Motor neuron (in vitro differentiated cells): Measurements from ENCODE around the gene ASCC2. TPM values are rescaled to one million over a fixed set of nuclear protein-coding genes. Genes with fewer than 3 reads are reported as not detected.

Experiments used
- ATAC-seq, 8 experiments: fragments of 200-7000 bp; cut with Tn5 transposase; replicated peaks in 6 of 8; 2 replicates each; pipeline ENCODE4 v1.8.0; 2021; ENCODE audit warnings: mild to moderate bottlenecking in 8 of 8, moderate library complexity in 8 of 8
- H3K27ac ChIP-seq, 2 donors: fragments of 250-450 bp; sonication (Bioruptor Pico); 2 replicates each; pipeline ENCODE4 v1.9.0; 2021; ENCODE audit warnings: antibody characterized with exemption in 2 of 2, mild to moderate bottlenecking in 2 of 2, moderate library complexity in 1 of 2
- H3K4me1 ChIP-seq, 2 donors: fragments of 250-450 bp; sonication (Bioruptor Pico); replicated peaks in 1 of 2; 2 replicates each; pipeline ENCODE4 v1.6.1; 2021; ENCODE audit warnings: antibody characterized with exemption in 2 of 2, mild to moderate bottlenecking in 2 of 2, moderate library complexity in 1 of 2
- H3K4me3 ChIP-seq, 5 donors: fragments of 250-450 bp; sonication (Bioruptor Pico); 2 replicates each; pipeline ENCODE4 v1.9.0; 2021; ENCODE audit warnings: antibody characterized with exemption in 5 of 5, mild to moderate bottlenecking in 5 of 5, moderate library complexity in 4 of 5
- WGBS, 10 experiments: fragments of 450-650 bp; shearing (Covaris generic); methylation state at CpG; one replicate each; pipeline ENCODE4 v1.0.0; 2022; 5-methylcytosine and 5-hydroxymethylcytosine counted together
- in situ Hi-C, 9 experiments: fragments of 400-800 bp; cut with MboI; loops; one replicate each; pipeline ENCODE4 v1.15.0; 2021; ENCODE audit warnings: low sequenced_read_pairs in 9 of 9, low pct_unique_long_range_greater_than_20kb in 2 of 9; ENCODE audit not compliant: unreplicated experiment in 9 of 9
- total RNA-seq, 8 experiments: library from RNA; unstranded; fragments of 300-600 nt; gene quantifications; 2 replicates each; pipeline versions ENCODE4 v1.2.3 to v1.2.4, GENCODE V29; 2022

ASCC2 gene, protein sequence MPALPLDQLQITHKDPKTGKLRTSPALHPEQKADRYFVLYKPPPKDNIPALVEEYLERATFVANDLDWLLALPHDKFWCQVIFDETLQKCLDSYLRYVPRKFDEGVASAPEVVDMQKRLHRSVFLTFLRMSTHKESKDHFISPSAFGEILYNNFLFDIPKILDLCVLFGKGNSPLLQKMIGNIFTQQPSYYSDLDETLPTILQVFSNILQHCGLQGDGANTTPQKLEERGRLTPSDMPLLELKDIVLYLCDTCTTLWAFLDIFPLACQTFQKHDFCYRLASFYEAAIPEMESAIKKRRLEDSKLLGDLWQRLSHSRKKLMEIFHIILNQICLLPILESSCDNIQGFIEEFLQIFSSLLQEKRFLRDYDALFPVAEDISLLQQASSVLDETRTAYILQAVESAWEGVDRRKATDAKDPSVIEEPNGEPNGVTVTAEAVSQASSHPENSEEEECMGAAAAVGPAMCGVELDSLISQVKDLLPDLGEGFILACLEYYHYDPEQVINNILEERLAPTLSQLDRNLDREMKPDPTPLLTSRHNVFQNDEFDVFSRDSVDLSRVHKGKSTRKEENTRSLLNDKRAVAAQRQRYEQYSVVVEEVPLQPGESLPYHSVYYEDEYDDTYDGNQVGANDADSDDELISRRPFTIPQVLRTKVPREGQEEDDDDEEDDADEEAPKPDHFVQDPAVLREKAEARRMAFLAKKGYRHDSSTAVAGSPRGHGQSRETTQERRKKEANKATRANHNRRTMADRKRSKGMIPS
- total RNA-seq = 10 to 100 TPM; 17.8 to 70.7 (median 35.2) TPM

DNA sequence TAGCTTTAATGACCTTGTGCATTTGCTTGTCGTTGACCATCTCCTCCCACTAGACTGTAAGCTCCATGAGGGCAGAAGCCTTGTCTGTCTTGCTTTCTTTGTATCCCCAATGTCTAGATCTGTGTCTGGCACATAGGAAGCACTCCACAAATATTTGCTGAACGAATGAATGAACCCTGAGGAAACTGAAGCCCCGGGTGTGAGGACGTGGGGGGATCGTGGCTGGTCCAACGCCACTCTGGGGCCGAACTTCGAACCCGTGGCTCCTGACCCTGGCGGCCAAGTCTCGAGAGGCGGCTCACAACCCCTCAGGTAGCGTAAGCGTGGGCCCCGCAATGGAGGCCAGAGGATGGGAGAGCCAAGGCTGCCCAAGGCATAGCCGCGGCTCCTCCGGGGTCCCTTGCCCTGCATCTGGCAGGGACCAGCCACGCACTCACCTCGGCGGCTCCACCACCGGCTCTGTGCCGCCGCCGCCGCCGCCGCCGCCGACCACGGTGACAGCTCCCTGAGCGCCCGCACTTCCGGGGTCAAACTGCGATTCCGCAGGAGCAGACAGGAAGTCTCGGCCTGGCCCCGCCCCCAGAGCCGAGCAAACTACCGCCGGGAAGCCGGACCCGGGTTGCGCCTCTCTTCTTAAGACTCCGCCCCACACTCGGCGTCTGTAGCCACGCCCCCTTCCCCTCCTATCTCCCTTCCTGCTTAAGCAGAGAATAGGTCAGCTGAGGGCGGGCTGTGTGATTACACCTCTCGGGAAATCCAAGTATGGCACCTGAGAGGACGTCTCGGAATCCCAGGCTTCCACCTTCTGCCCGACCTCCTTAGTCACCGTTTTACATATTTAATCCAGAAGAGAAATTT is at the start of gene ASCC2:
Gene ASCC2 (minus strand): TSS at position 534 of the 858 bp plus-strand sequence. CDS start 5,949 bp downstream, outside the sequence.
- ATAC-seq = peak; percentile 70 to 98 (median 96)
- Histone ChIP-seq H3K4me3 (peak within 1 kb of the TSS; percentile 57 to 90 (median 73)), H3K27ac (peak within 1 kb of the TSS; percentile 78 to 94), H3K4me1 (peaks cover 5 to 11% of the 10 kb centered on the region in 2 donors)
- 0 to 6% (median 3%) methylated on average over 1 to 24 of the region's 54 CpGs; no CpG with 5 or more reads in 3 of the 10 experiments for WGBS, 10 experiments
- in situ Hi-C loops = no loop called here

GRCh38 chr22:29887358-29887757 is 49.3 kb upstream of the ASCC2 start:
- 50 to 100% (median 70%) methylated on average over 1 to 2 of the region's 2 CpGs; no CpG with 5 or more reads in 3 of the 10 experiments for WGBS, 10 experiments
- no peak overlapping the region for H3K4me3 ChIP-seq
- in situ Hi-C loops = no loop called here
- ATAC-seq = no peak
- peaks cover 14 to 26% of the 10 kb centered on the region in 2 donors for H3K4me1 ChIP-seq
- no peak overlapping the region for H3K27ac ChIP-seq

- WGBS, 10 experiments = 86 to 100% (median 100%) methylated on average over 1 of the region's 1 CpG; no CpG with 5 or more reads in 2 of the 10 experiments
- no peak overlapping the region for H3K27ac ChIP-seq
- in situ Hi-C loops = no loop called here
- no peak overlapping the region for H3K4me3 ChIP-seq
- H3K4me1 ChIP-seq = peaks cover 14 to 26% of the 10 kb centered on the region in 2 donors
- no peak for ATAC-seq
These were observed 48.5 kb upstream of the ASCC2 start for GRCh38 chr22:29886596-29886995.

DNA sequence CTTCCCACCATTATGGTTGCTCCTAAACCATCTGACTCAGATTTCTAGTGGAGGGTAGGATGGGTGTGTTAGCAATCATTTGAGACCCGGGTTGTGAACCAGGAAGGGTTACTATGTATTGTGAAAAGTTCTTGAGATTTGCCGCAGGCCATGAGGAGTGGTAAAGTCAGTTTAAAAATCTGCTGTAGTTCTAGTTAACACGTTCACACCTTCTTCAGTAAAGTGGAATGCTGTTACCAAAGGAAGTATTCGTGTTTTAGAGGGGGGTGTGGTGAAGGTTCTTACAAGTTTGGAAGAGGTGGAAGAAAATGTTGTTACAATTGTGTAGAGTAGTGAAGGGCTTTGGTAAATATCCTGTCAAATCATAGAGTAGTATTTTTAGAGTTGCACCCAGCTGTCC is 47.5 kb upstream of the ASCC2 start:
- peaks cover 14 to 26% of the 10 kb centered on the region in 2 donors for H3K4me1 ChIP-seq
- no peak for ATAC-seq
- no peak overlapping the region for H3K4me3 ChIP-seq
- in situ Hi-C loops = no loop called here
- no peak overlapping the region for H3K27ac ChIP-seq
- WGBS, 10 experiments = 36 to 100% (median 80%) methylated on average over 1 to 4 of the region's 4 CpGs; no CpG with 5 or more reads in 3 of the 10 experiments

DNA sequence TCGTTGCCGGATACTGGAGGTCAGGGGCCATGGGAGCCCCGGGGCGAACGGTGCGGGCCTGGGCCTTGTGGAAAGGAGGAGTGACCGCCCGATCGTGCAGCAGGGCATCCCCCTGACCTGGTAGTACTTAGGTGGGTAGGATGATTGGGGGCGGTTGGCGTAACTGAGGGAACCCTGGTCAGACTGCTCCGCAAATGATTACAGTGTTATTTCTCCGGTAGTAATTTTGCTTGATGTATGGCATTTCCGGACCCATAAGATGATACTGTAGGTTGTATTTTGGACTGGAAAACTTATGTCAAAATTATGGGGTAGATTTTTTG is 45.7 kb upstream of the ASCC2 start:
- Histone ChIP-seq H3K4me1 (peaks cover 14 to 26% of the 10 kb centered on the region in 2 donors), H3K27ac (peak overlapping the region; percentile 97 to 98), H3K4me3 (peak overlapping the region; percentile 82 to 95 (median 89))
- WGBS, 10 experiments = 0 to 36% (median 3%) methylated on average over 1 to 6 of the region's 14 CpGs; no CpG with 5 or more reads in 3 of the 10 experiments
- no peak for ATAC-seq
- in situ Hi-C loops = no loop called here

- Histone ChIP-seq H3K27ac (peak within 1 kb of the TSS; percentile 97 to 98), H3K4me3 (peak within 1 kb of the TSS; percentile 82 to 95 (median 89)), H3K4me1 (peaks cover 14 to 26% of the 10 kb centered on the region in 2 donors)
- peak; percentile 92 to 97 (median 96) for ATAC-seq
- WGBS, 10 experiments = 0% methylated on average over 5 of the region's 82 CpGs; no CpG with 5 or more reads in 9 of the 10 experiments
- in situ Hi-C loops = no loop called here
These were observed 45.1 kb upstream of the ASCC2 start, which contains the start of gene MTMR3 for GRCh38 chr22:29883045-29883774. MTMR3 (plus strand) TSS chr22:29883174; CDS start chr22:29971060, 87,886 bp downstream.

- Histone ChIP-seq H3K4me1 (peaks cover 14 to 26% of the 10 kb centered on the region in 2 donors), H3K27ac (no peak overlapping the region), H3K4me3 (peak overlapping the region; percentile 82 to 95 (median 89))
- ATAC-seq = peak in 1 of 8 experiments; percentile 77
- in situ Hi-C loops = no loop called here
- 0% methylated on average over 1 to 3 of the region's 5 CpGs; no CpG with 5 or more reads in 7 of the 10 experiments for WGBS, 10 experiments
These were observed 44.6 kb upstream of the ASCC2 start for GRCh38 chr22:29882716-29883044.

- WGBS, 10 experiments = 86 to 100% (median 90%) methylated on average over 1 to 5 of the region's 5 CpGs; no CpG with 5 or more reads in 3 of the 10 experiments
- Histone ChIP-seq H3K4me1 (peaks cover 2 to 3% of the 10 kb centered on the region in 2 donors), H3K27ac (no peak overlapping the region), H3K4me3 (no peak overlapping the region)
- in situ Hi-C loops = no loop called here
- ATAC-seq = no peak
These were observed 41.7 kb upstream of the ASCC2 start for GRCh38 chr22:29879753-29880152.

DNA sequence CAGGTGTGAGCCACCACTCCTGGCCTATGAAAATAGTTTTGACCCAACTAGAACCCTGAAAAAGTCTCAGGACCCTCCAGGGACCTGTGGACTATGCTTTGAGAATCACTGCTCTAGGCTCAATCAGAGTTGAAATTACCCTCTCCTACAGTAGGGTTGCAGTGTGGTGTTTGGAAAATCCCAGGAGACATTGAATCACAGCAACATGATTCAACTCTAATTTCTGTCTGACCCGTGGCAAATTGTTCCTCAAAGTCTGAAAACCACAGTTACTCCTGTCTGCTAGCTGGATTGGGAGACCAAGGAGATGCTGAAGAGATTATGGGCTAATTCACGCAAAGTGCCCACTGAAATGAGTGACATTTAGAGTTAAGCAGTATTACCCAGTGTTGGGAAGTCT is 39.5 kb upstream of the ASCC2 start:
- no peak for ATAC-seq
- no peak overlapping the region for H3K4me3 ChIP-seq
- no peak overlapping the region for H3K27ac ChIP-seq
- in situ Hi-C loops = no loop called here
- peaks cover 1 to 2% of the 10 kb centered on the region in 2 donors for H3K4me1 ChIP-seq
- WGBS, 10 experiments = 75 to 100% (median 100%) methylated on average over 1 of the region's 2 CpGs; no CpG with 5 or more reads in 5 of the 10 experiments

GRCh38 chr22:29873943-29874342 is 35.9 kb upstream of the ASCC2 start:
- Histone ChIP-seq H3K27ac (no peak overlapping the region), H3K4me3 (no peak overlapping the region), H3K4me1 (peaks cover 19 to 21% of the 10 kb centered on the region in 2 donors)
- in situ Hi-C loops = no loop called here
- peak in 1 of 8 experiments; percentile 94 for ATAC-seq
- 0 to 100% (median 74%) methylated on average over 1 to 2 of the region's 2 CpGs; no CpG with 5 or more reads in 2 of the 10 experiments for WGBS, 10 experiments

- Histone ChIP-seq H3K4me1 (peaks cover 19 to 21% of the 10 kb centered on the region in 2 donors), H3K4me3 (no peak overlapping the region), H3K27ac (no peak overlapping the region)
- in situ Hi-C loops = no loop called here
- ATAC-seq = no peak
- 70 to 100% (median 88%) methylated on average over 1 to 5 of the region's 5 CpGs; no CpG with 5 or more reads in 3 of the 10 experiments for WGBS, 10 experiments
These were observed 34.9 kb upstream of the ASCC2 start for GRCh38 chr22:29872989-29873388.
